Activated CD4-positive, CD25-positive, alpha-beta regulatory T cell treated with anti-CD3 and anti-CD28 coated beads, Interleukin-2, amount 50 U/mL, for 16 hours (primary cell): ENCODE measurements around the gene ST6GALNAC6.
A peak's percentile ranks its signal among the peaks of the same experiment; 100 is the strongest.

Experiments
- DNase-seq: peaks from one replicate; pipeline ENCODE4 v3.0.0-alpha.2; 2020; ENCODE audit warnings: low read depth, low spot score

ST6GALNAC6 gene

DNA sequence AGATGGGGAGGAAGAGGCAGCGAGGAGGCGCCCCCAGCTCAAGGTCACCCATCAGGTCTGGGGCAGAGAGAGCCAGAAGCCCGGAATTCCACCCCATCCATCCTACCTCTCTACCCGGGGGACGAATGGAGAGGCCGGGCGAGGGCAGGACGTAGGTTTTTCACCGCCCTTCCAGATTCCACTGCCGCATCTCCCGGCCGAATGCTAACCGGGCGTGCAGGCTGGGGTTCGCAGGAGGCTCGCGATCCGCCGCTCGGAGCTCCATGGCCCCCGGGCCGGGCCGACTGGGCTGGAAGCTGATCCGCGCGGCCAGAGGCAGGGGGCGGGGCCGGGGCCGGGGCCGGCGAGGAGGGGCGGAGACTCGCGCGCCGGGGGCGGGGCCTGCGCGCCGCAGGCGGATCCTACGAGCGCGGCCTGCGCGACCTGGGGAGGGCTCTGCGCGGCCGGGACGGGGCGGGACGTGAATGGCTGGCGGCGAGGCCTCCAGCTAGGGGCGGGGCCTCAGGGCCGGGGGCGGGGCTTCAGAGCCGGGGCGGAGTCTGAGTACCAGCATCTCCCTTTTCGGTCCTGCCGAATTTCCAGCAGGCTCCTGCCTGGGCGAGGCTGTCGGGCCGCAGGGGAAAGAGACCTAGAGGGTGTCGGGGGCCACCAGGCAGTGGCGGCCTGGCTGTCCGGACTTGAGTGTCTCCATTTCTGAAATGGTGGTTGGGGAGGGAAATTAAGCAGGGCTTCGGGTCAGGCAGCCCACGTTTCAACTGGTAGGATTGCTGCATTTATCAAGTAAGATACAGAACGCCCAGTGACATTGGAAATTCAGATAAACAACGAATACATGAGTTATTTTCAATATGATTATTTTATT, 17.5 kb upstream of the ST6GALNAC6 start, which contains the start of gene ST6GALNAC4:
Gene ST6GALNAC4 (minus strand): TSS at position 322 of the 862 bp plus-strand sequence. CDS start 622 bp downstream, outside the sequence.
- peak; percentile 85 for DNase-seq

DNA sequence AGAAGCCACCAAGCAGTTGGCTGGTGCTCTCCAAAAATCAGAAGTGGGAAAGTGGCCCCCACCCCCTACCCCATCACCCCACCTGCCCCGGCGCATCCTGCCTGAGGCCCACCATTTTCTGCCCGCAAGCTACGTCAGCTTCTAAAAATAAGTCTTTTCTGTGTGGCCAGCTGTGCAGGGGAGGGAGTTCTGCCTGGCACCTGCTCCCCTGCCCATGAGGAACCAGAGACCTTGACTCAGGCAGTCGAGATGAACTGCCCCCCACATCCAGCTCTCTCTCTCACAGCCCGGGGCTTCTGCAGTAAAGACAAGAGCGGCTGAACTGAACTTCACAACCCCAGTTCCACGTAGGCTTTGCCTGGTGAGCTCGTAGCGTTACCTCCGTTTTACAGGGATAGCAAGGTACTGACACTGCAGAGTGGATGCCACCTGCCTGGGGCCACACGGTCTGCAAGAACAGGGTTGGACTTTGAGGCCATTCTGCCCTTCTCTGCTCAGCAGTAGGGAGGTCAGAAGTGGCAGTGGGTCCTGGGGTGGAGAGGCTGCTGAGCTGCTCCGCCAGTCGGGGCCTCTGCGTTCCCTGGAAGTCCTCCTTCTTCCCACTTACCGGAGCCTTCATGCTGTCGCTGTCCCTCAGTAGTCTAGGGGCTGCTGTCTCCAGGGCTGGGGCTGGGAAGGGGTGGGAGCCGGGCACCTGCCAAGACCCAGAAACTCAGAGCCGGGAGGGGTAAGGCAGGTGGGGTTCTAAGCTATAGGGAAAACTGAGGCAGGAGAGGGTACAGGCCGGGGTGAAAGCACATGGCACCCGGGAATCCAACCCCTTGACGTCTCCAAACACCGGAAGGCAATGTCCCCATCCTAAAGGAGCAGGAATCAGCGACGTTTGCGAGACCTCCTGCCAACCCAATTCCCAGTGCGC, 16.7 kb upstream of the ST6GALNAC6 start:
- no peak for DNase-seq

DNA sequence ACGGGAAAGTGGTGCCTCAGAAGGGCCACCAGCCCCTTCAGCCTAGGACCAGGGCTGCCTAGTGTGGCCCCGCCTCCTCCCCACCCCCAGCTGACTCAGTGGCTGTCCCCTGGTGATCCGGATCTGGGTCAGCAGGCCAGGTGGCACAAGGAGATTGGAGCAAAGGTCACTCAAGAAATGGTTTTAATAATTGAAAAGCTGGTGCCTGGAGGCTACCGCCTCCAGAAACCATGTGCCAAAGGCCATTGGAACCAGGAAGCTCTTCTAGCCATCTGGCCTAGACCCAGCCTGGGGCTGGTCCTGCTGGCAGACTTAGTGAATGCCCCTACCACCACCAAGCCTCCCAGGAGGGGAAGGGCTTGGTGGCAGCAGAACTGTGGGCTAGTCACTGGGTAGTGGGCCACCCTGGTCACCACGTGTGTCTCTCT, 15.9 kb upstream of the ST6GALNAC6 start:
- DNase-seq: no peak

DNA sequence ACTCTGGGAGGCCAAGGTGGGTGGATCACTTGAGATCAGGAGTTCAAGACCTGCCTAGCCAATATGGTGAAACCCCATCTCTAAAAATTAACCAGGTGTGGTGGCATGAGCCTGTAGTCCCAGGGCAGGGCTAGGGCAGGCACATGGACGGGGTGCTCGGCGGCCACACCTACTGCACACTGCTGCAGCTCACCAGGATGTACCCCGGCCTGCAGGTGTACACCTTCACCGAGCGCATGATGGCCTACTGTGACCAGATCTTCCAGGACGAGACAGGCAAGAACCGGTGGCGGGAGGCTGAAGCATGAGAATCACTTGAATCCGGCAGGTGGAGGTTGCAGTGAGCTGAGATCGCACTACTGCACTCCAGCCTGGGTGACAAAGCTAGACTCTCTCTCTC, 14.3 kb upstream of the ST6GALNAC6 start:
- DNase-seq: no peak

DNA sequence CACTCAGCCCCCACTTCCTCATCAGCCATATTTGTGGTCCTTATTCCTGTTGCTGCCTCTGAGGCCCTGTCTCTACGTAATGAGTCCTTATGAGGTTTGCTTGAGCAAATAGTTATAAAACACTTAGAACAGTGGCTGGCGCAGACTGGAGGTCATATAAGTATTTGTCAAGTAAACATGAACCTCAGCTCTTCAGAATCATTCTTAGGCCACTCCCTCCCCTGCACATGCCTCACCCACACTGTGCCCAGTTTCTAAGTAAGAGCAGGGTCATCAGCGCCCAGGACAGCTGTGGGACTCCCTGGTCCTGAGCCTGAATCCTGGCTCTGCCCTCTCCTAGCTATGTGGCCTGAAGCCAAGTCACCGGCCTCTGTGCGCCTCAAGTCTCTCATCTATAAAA, 13.5 kb upstream of the ST6GALNAC6 start:
- DNase-seq: no peak

DNA sequence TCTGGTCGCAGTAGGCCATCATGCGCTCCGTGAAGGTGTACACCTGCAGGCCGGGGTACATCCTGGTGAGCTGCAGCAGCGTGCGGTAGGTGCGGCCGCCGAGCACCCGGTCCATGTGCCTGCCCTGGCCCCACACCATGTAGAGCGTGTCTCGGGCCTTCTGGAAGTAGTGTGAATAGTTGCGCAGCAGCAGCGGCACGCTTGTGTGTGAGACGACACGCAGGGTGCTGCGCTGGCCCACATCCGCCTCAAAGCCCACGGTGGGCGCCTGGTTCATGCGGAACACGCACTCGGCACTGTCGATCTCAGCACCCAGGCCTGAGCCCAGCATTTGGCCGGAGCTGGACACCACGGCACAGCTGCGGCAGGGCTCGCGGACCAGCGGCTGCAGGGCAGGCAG, 12.9 kb upstream of the ST6GALNAC6 start:
- no peak for DNase-seq

DNA sequence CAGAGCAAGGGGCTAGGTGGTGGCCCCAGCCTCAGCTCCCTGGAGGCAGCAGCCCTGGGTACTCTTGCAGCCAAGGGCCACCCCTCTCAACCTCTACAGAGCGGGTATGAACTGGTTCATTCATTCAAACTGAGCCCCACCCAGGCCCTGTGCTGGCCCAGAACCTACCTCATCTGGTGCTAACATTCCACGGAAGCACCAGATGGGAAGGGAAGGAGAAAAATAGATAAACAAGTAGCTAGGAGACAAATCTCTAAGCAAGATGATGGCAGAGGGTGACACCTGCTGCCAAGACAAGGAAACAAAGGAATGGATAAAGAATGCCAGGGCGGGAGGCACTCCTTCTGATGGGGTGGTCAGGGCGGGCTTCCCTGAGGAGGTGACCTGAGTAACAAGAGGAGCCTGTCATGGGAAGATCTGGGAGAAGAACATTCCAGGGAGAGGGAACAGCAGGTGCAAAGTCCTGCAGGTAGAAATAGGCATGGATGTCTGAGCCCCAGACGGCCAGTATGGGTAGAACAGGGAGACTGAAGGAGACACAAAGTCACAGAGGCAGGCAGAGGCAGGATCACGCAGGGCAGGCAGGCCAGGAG, 11.3 kb upstream of the ST6GALNAC6 start:
- DNase-seq: no peak

DNA sequence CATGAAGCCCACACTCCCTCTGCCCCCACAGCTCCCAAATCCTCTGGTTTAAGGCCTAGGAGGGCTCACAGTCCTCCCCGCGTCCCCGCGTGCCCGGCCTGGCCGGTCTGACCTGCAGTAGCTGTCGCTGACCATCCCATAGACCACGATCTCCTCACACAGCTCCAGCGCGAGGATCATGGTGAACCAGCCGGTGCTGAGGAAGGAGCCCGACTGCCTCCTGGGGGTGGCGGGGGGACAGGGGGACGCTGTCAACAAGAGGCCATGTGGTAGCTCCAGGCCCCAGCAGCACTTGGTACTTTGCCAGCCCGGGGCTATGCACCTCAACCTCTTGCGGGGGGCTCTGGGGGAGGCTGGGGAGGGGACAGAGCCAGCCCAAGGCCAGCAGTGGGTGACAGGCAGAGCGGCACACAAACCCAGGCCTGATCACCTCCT, 10.5 kb upstream of the ST6GALNAC6 start:
- DNase-seq: no peak

DNA sequence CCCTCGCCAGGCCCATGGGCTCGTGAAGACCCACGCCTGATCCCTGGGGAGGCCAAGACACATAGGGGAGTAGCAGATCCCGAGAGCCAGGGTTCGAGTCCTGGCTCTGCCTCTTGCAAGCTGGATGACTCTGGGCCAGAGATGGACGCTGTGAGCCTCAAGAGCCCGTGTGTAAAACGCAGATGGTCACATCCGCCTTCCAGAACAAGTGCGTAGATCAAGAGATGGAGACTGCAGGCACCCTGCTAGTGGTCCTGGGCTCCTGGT, 9.2 kb upstream of the ST6GALNAC6 start:
- no peak for DNase-seq

DNA sequence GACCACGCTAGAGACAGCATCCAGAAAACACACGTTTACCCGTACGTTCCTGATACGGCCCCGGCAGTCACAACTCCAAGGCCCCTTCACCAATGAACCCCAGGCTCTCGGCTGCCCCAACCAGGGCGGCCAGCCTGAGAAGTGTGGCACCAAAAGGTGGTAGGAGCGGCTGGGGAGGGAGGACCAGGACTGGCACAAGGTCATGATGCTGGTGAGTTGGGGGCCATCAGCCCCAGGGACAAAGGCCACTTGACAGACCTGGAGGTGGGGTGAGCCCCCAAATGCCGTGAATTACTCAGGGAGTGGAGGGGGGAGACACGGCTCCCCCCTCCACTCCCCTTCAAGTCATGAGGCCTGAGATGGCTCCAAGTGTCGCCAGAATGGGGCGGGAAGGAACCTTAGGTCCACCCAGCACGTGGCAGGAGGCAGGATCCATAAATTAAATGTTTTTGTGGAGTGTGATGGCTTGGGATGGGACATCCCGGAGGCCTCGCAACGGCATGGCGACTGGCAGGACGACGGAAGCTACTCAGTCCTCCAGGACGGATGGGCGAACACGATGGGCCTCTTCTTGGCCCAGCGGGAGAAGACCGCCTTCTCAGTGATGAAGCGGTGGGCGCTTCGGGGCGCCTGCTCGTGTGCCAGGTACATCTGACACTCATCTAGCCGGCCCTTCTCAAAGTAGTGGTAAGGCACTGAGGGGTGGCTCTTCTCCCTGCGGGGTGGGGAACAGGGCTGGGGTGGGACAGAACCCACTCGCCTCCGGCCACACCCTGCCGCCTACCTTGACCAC, 8.7 kb upstream of the ST6GALNAC6 start:
- no peak for DNase-seq

DNA sequence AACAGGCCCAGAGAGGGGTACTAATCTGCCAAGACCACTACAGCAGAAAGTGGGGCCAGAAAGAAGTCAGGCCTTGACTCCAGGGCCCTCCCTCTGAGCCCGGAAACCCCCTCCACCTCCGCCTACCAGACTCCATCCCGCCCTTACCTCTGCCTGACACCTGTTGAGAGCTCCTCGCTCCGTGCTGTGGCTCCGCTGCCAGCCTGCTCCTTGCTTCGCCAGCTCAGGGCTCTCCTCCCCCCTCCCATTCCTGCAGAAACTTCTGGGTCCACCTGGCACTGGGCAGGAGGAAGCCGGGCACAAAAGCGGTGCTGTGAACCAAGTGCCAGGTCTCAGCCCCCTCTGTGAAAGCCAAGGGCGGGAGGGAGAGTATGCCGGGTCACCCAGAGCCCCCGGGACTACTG, 6.4 kb upstream of the ST6GALNAC6 start:
- peak; percentile 33 for DNase-seq

DNA sequence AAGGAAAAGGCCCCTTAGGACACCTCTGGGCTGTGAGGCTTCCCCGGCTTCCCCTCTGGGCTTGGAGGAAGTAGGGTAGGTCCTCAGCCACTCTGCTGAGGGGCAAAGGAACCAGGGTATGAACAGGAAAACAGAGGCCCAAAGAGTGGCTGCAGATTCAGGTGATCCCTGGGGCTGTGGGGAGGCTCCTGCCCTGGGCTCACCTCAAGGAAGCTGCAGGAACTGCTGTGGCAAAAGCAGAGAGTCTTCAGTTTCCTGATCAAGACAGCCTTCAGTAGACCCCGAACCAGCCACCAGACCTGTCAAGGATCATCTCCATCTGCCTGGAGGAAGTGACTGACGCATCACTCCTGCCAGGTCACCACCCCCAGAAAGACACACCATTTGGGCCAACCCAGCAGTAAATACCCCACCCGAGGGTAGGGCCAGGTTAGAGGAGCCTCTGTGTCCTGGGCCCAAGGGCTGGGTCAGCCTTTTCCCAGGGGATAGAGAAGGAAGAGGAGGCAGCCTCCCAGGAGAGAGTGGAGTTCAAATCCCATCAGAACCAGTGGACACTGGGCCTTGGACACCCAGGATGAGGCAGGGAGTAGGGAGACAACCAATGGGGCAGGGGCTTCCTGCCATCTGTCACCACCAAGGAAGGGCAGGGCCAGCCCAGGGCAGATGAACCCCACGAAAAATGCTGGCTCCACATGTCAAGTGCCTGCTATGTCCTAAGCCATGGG, 5.8 kb upstream of the ST6GALNAC6 start:
- peak; percentile 18 for DNase-seq

DNA sequence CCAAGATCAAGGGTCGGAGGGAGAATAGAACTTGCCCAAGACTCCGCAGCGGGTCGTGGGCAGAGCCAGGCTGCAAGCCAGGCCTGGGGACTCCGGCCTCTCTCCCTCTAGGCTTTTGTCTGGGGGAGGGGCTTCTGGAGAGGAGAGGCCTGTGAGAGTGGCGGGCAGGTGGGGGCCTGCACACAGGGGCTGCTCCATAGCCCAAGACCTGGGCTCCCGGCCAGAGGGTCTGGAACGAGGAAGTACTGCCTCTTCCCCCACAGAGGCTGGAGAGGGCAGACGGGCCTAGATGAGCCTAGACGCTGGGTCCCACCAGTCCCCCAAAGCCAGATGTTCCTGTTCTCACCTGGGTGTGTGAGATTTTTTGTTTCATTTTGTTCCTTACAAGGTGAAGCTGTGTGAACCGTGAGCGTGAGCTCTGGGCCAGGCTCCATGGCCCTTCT, 5.2 kb upstream of the ST6GALNAC6 start:
- DNase-seq: no peak

DNA sequence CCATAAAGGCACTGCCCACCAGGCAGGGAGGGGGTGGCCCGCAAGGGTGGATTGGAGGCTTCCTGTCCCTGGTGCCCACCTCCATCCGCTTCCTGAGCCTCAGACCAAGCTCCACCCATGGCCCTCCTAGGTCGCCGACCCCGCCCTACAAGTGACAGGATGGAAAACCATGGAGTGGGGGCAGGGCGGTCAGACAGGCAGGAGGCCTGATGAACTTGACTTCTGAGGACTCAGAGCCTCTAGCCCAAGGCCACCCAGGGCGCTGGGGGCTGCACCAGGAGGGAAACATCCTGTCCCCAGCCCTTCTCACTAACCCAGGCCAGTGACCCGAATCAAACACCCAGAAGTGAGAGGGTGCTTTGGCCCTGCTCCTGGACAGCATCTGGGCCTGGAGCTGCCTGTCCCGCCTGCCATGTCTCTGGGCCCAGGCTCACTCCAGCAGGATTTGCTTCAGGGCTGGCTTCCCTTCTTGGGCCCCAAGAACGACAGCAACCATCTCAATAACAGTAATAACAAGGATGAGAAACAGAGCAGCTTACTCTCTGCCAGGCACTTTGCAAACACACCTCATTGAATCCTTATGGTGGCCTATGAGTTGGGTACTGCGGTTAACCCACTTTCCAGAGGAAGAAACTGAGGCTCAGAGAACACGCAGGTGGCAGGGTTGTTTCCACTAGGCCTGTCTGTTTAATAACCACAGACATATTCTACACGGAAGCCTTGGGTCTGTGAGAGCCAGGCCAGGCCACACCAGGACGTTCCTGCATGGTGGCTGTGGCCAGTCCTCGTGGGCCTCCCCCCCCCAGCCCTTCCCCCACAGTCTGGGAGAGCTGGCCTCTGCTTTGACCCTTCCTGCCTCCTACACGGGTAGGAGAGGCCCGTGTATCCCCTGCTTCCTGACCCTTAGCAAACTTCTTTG, 4.4 kb upstream of the ST6GALNAC6 start:
- peak; percentile 31 for DNase-seq

DNA sequence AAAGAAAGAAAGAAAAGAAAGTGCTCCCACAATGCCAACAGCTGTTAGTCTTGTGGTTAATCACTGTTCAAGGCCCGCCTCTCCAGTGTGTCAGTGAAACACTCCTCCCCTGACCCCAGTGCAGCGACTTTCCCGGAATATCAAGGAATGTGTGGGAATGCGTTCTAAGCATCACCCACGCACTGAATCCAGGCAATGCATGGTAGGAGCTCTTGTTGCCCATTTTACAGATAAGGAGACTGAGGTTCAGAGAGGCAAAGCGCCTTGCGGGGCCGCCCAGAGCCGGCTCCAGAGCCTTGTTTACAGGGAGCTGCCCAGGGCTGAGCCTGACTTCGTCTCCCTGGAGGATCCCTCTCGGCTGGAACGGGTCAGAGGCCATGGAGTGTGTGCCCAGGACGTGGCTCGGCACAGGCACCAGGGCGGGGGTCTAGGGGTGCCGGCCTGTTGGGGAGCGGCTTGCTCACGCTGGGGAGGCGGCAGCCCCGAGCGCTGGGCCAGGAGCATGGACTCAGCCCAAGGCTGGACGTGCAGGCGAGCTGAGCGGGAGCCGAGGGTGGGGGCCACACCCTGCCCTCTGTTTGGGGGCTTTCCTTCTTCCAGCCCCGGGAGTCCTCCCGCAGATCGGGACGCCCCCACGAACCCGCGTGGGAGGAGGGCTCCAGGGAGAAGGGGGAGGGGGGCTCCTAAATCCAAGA, 823 bp downstream of the ST6GALNAC6 start:
- no peak for DNase-seq

DNA sequence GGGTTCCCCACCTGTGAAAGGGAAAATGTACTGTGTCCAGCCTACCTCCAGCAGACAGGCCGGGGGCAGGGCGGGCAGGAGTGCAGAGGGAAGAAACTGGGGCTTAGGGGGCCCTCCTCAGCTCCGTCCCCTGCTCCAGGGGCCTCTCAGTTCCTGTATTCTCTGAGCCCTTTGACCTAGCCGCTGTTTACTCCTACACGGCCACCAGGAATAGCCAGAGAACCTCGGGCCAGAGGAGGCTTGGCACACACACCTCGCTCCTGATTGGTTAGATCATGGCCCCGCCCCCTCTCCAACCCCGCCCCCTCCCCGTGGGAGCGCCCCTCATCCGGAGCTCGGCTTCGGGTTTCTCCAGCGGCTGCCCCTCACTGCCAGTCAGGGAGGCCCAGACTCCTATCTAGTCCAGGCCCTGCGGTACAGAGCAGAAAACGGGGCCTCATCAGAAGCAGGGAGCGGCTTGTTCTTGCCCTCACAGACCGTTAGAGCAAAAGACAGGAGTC, 2.2 kb downstream of the ST6GALNAC6 start:
- DNase-seq: no peak

DNA sequence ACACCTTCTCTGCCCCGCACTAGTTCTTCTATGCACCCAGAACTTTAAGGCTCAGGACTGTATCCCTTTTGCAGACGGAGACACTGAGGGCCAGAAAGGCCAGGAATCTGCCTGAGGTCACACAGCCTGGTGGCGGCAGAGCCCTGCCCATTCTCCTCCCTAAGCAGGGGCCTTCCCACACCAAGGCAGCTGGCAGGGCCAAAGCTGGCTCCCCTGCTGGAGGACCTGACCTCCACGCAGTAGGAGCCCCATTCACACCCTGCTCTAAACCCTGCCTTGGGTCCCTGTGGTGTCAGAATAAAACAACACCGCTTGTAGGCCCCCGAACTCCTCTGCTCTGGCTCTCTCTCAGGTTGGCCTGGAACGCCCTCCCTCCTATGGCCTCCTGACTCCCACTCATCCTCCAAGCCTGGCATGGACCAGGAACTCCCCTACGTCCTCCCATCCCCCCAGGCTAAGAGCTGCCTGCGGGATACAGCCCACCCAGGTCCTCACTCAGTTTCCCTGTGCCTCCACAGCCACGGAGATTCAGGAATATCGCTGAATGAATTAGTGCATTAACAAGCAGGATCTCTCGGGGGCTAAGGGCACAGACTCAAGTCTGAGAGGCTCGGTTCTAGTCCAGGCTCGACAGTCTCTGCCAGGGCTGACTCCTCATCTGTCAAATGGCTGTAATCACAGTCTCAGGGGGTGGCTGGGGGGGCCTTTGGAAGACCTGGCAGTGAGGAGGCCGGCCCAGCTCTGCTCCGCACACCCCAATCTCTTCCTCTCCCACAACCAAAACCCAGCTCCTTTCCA, 2.8 kb downstream of the ST6GALNAC6 start:
- DNase-seq: no peak

DNA sequence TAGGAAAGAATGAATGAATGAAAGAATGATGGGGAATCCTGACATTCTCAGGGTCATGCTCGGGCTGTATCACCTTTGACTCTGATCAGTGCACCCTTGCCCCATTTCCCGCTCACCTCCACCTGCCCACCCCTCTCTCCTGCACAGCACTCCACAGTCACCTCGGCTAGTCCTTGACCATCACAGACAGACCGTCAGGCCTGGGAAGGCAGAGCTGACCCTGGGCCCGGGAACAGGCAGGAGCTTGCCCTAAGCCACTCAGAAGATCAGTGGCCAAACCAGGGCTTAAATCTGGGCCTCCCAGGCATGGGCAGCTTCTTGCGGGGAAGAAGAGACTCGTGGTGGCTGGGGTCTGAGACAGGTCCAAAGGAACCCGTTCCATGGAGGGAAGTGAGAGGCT, 3.6 kb downstream of the ST6GALNAC6 start:
- no peak for DNase-seq
